GM23338 (cell line): ENCODE measurements around the gene PCSK6. TPM values are rescaled to one million over a fixed set of nuclear protein-coding genes. Genes with fewer than 3 reads are reported as not detected.

Experiments
- ATAC-seq: fragments of 200-7000 bp; cut with Tn5 transposase; 3 replicates; pipeline ENCODE4 v1.9.1; 2020
- DNase-seq: peaks from one replicate; pipeline ENCODE4 v3.0.0-alpha.2; 2015; ENCODE audit warnings: low spot score
- H2AFZ ChIP-seq: fragments of 200-600 bp; sonication (generic); 2 replicates; pipeline ENCODE4 v1.8.0; 2016; ENCODE audit warnings: antibody characterized with exemption, mild to moderate bottlenecking, moderate library complexity
- H3F3A ChIP-seq: fragments of 200-600 bp; sonication (generic); replicated peaks from 2 replicates; pipeline ENCODE4 v1.8.0; 2017; ENCODE audit warnings: antibody characterized with exemption, mixed run types, low read depth
- H3K27ac ChIP-seq: fragments of 200-600 bp; sonication (generic); 2 replicates; pipeline ENCODE4 v1.6.1; 2016; ENCODE audit warnings: low read depth
- H3K27me3 ChIP-seq: fragments of 200-600 bp; sonication (generic); 2 replicates; pipeline ENCODE4 v1.8.0; 2016; ENCODE audit warnings: mild to moderate bottlenecking, mixed run types, moderate library complexity; ENCODE audit not compliant: insufficient read depth
- H3K36me3 ChIP-seq: fragments of 200-600 bp; sonication (generic); 2 replicates; pipeline ENCODE4 v1.8.0; 2016; ENCODE audit warnings: mild to moderate bottlenecking; ENCODE audit not compliant: insufficient read depth
- H3K4me1 ChIP-seq: fragments of 200-600 bp; sonication (generic); 2 replicates; pipeline ENCODE4 v1.8.0; 2016; ENCODE audit warnings: mild to moderate bottlenecking, moderate library complexity; ENCODE audit not compliant: insufficient read depth
- H3K4me2 ChIP-seq: fragments of 200-600 bp; sonication (generic); 2 replicates; pipeline ENCODE4 v1.7.1; 2017; ENCODE audit warnings: mixed run types
- H3K4me3 ChIP-seq: fragments of 200-600 bp; sonication (generic); 2 replicates; pipeline ENCODE4 v1.6.1; 2016; ENCODE audit warnings: mixed run types
- H3K79me2 ChIP-seq: fragments of 200-600 bp; sonication (generic); replicated peaks from 2 replicates; pipeline ENCODE4 v1.8.0; 2017; ENCODE audit warnings: mild to moderate bottlenecking; ENCODE audit not compliant: insufficient read depth
- H3K9me2 ChIP-seq: fragments of 200-600 bp; sonication (generic); 2 replicates; pipeline ENCODE4 v1.8.0; 2017; ENCODE audit not compliant: insufficient read depth
- H4K20me1 ChIP-seq: fragments of 200-600 bp; sonication (generic); replicated peaks from 2 replicates; pipeline ENCODE4 v1.8.0; 2017; ENCODE audit warnings: mild to moderate bottlenecking; ENCODE audit not compliant: insufficient read depth
- H3K27ac Mint-ChIP-seq: 2 replicates; pipeline ENCODE4 v1.8.0; 2020; ENCODE audit warnings: inconsistent platforms, mild to moderate bottlenecking, moderate library complexity, mixed read lengths
- H3K27me3 Mint-ChIP-seq: 3 replicates; pipeline ENCODE4 v1.8.0; 2022; ENCODE audit warnings: low read depth, mild to moderate bottlenecking, moderate library complexity, mixed read lengths, inconsistent platforms; ENCODE audit not compliant: insufficient read depth, poor library complexity
- H3K36me3 Mint-ChIP-seq: 3 replicates; pipeline ENCODE4 v1.8.0; 2021; ENCODE audit warnings: low read depth, mild to moderate bottlenecking, inconsistent platforms, moderate library complexity, mixed read lengths
- H3K4me1 Mint-ChIP-seq: 3 replicates; pipeline ENCODE4 v1.8.0; 2020; ENCODE audit warnings: mild to moderate bottlenecking, inconsistent platforms, mixed read lengths
- H3K4me3 Mint-ChIP-seq: 3 replicates; pipeline ENCODE4 v1.8.0; 2021; ENCODE audit warnings: moderate library complexity, mild to moderate bottlenecking, inconsistent platforms, mixed read lengths
- H3K9me3 Mint-ChIP-seq: 3 replicates; pipeline ENCODE4 v1.8.0; 2020; ENCODE audit warnings: moderate library complexity, mild to moderate bottlenecking, inconsistent platforms, mixed read lengths
- CREB1 ChIP-seq: fragments of 250-450 bp; sonication (Bioruptor Pico); IDR thresholded peaks from 2 replicates; pipeline ENCODE4 v1.5.0; 2020; ENCODE audit warnings: low read depth, mild to moderate bottlenecking, moderate library complexity
- ETS1 ChIP-seq: IDR thresholded peaks from 2 replicates; pipeline ENCODE4 v1.6.1; 2016; ENCODE audit warnings: antibody characterized with exemption
- EZH2 ChIP-seq: fragments of 200-600 bp; sonication (generic); IDR thresholded peaks from one replicate; pipeline ENCODE4 v1.8.0; 2017; ENCODE audit warnings: antibody characterized with exemption, mild to moderate bottlenecking, low read depth; ENCODE audit not compliant: unreplicated experiment
- EZH2phosphoT487 ChIP-seq: fragments of 200-600 bp; sonication (generic); IDR thresholded peaks from one replicate; pipeline ENCODE4 v1.8.1; 2018; ENCODE audit warnings: antibody characterized with exemption; ENCODE audit not compliant: unreplicated experiment
- JUNB ChIP-seq: IDR thresholded peaks from one replicate; pipeline ENCODE4 v1.6.1; 2016; ENCODE audit warnings: antibody characterized with exemption; ENCODE audit not compliant: unreplicated experiment
- NANOG ChIP-seq: IDR thresholded peaks from 2 replicates; pipeline ENCODE4 v1.6.1; 2016; ENCODE audit warnings: antibody characterized with exemption, borderline replicate concordance
- POLR2AphosphoS5 ChIP-seq: IDR thresholded peaks from 2 replicates; pipeline ENCODE4 v1.6.1; 2016; ENCODE audit warnings: antibody characterized with exemption, low read depth
- STAT1 ChIP-seq: IDR thresholded peaks from one replicate; pipeline ENCODE4 v1.6.1; 2016; ENCODE audit warnings: antibody characterized with exemption; ENCODE audit not compliant: unreplicated experiment
- ZNF114 ChIP-seq: fragments of 250-450 bp; sonication (Bioruptor Pico); IDR thresholded peaks from 2 replicates; pipeline ENCODE4 v1.5.0; 2020; ENCODE audit warnings: mild to moderate bottlenecking, moderate library complexity
- ZNF331 ChIP-seq: fragments of 250-450 bp; sonication (Bioruptor Pico); IDR thresholded peaks from 2 replicates; pipeline ENCODE4 v1.5.0; 2020; ENCODE audit warnings: low read depth, mild to moderate bottlenecking, moderate library complexity
- ZNF462 ChIP-seq: fragments of 250-450 bp; sonication (Bioruptor Pico); IDR thresholded peaks from 2 replicates; pipeline ENCODE4 v1.5.0; 2020; ENCODE audit warnings: mild to moderate bottlenecking, moderate library complexity
- polyA plus RNA-seq: library from polyadenylated mRNA; unstranded; fragments of >200 nt; fragmentation: Nextera tagmentation; extraction: Ambion mirVana; gene quantifications from 2 replicates; pipeline ENCODE4 v1.2.1, GENCODE V29; 2016
- total RNA-seq: library from RNA; depleted of rRNA; stranded (reverse); fragments of >200 nt; shearing (Covaris generic); gene quantifications from 2 replicates; pipeline ENCODE4 v1.2.3, GENCODE V29; 2014
- TF ChIP-seq, protein P1 (sequence below), 2 experiments: fragments of 200-600 bp in 1 of 2; sonication (generic) in 1 of 2; conservative IDR thresholded peaks; 2 replicates each; pipeline versions ENCODE4 v1.5.1 to v1.6.1; 2016 to 2017; ENCODE audit warnings: antibody characterized with exemption in 2 of 2, low read depth in 2 of 2, mild to moderate bottlenecking in 2 of 2, moderate library complexity in 1 of 2
- TF ChIP-seq, protein P2 (sequence below): IDR thresholded peaks from one replicate; pipeline ENCODE4 v1.6.1; 2018; ENCODE audit warnings: antibody characterized with exemption; ENCODE audit not compliant: unreplicated experiment

PCSK6 gene
- total and polyA plus RNA-seq, 2 experiments from 2014 or later: 1.7 to 6.7 TPM

DNA sequence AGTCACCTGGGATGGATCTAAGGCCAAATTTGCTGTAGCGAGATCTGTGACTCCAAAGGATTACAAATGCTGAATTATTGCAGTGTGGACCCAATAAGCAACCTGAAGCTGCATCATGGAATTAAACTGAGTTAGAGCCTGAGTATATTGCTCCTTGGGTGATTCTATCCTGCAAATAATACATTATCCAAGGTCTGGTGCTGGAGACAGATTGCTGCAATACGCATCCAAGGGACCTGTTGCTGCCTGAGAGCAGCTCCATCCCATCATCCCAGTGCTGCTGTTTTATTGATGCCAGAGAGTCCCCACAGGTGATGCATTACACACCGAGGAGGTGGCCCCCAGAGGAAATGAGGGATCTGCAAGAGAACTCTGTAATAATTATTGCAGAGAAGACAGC, 31.6 kb upstream of the PCSK6 start:
- no peaks in the 10 kb centered on the region for H3K79me2 ChIP-seq
- Mint-ChIP-seq H3K27ac (no peak overlapping the region), H3K4me1 (peaks cover 1% of the 10 kb centered on the region; the same call in 1 of the 3 replicates), H3K4me3 (no peak overlapping the region), H3K36me3 (no peaks in the 10 kb centered on the region), H3K27me3 (peaks cover 4% of the 10 kb centered on the region), H3K9me3 (peaks cover 7% of the 10 kb centered on the region; the same call in 1 of the 3 replicates)
- DNase-seq (no peak), ATAC-seq (no peak)
- H3K4me3 ChIP-seq: no peak overlapping the region
- no peak overlapping the region for H2AFZ ChIP-seq
- TF ChIP-seq NANOG: no peak
- no peak for TF ChIP-seq ZNF462 (CRISPR knock-in tag)
- TF ChIP-seq JUNB: no peak
- TF ChIP-seq STAT1: no peak
- no peak for TF ChIP-seq EZH2
- no peak for TF ChIP-seq ZNF331 (CRISPR knock-in tag)
- no peak for TF ChIP-seq ETS1
- no peak for TF ChIP-seq CREB1 (CRISPR knock-in tag)
- TF ChIP-seq EZH2phosphoT487: no peak
- TF ChIP-seq ZNF114 (CRISPR knock-in tag): no peak
- no peak for TF ChIP-seq POLR2AphosphoS5
- TF ChIP-seq, protein P1, sequence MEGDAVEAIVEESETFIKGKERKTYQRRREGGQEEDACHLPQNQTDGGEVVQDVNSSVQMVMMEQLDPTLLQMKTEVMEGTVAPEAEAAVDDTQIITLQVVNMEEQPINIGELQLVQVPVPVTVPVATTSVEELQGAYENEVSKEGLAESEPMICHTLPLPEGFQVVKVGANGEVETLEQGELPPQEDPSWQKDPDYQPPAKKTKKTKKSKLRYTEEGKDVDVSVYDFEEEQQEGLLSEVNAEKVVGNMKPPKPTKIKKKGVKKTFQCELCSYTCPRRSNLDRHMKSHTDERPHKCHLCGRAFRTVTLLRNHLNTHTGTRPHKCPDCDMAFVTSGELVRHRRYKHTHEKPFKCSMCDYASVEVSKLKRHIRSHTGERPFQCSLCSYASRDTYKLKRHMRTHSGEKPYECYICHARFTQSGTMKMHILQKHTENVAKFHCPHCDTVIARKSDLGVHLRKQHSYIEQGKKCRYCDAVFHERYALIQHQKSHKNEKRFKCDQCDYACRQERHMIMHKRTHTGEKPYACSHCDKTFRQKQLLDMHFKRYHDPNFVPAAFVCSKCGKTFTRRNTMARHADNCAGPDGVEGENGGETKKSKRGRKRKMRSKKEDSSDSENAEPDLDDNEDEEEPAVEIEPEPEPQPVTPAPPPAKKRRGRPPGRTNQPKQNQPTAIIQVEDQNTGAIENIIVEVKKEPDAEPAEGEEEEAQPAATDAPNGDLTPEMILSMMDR (conservative IDR thresholded peaks at IDR 0.05; ENCODE audit: low read depth in 2 of 2): no peak
- TF ChIP-seq, protein P2, sequence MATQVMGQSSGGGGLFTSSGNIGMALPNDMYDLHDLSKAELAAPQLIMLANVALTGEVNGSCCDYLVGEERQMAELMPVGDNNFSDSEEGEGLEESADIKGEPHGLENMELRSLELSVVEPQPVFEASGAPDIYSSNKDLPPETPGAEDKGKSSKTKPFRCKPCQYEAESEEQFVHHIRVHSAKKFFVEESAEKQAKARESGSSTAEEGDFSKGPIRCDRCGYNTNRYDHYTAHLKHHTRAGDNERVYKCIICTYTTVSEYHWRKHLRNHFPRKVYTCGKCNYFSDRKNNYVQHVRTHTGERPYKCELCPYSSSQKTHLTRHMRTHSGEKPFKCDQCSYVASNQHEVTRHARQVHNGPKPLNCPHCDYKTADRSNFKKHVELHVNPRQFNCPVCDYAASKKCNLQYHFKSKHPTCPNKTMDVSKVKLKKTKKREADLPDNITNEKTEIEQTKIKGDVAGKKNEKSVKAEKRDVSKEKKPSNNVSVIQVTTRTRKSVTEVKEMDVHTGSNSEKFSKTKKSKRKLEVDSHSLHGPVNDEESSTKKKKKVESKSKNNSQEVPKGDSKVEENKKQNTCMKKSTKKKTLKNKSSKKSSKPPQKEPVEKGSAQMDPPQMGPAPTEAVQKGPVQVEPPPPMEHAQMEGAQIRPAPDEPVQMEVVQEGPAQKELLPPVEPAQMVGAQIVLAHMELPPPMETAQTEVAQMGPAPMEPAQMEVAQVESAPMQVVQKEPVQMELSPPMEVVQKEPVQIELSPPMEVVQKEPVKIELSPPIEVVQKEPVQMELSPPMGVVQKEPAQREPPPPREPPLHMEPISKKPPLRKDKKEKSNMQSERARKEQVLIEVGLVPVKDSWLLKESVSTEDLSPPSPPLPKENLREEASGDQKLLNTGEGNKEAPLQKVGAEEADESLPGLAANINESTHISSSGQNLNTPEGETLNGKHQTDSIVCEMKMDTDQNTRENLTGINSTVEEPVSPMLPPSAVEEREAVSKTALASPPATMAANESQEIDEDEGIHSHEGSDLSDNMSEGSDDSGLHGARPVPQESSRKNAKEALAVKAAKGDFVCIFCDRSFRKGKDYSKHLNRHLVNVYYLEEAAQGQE: no peak
- no peaks in the 10 kb centered on the region for H3F3A ChIP-seq
- no peaks in the 10 kb centered on the region for H3K4me1 ChIP-seq
- no peaks in the 10 kb centered on the region for H4K20me1 ChIP-seq
- H3K27me3 ChIP-seq: no peaks in the 10 kb centered on the region
- H3K9me2 ChIP-seq: no peaks in the 10 kb centered on the region
- H3K4me2 ChIP-seq: no peak overlapping the region
- H3K36me3 ChIP-seq: no peaks in the 10 kb centered on the region
- no peak overlapping the region for H3K27ac ChIP-seq
